KG1 (cell line): ENCODE data around the gene ATG9B.
"Not testable (repeated sequence)": the region's sequence is repeated elsewhere in the genome, so short reads cannot be mapped to it uniquely, and the experiment has no call there.

Experiments used
- DNase-seq: peaks from one replicate; lab custom pipeline; 2025; lab: John Stamatoyannopoulos, UW

ATG9B gene

GRCh38 chr7:151057989-151058780 lies 33.9 kb upstream of the ATG9B start:
- DNase-seq = peak; percentile 75

GRCh38 chr7:151057506-151057988 lies 33.3 kb upstream of the ATG9B start, which contains the start of gene CDK5:
CDK5 (minus strand) TSS chr7:151057897; CDS start chr7:151057848, 49 bp downstream.
- no peak for DNase-seq

GRCh38 chr7:151056666-151057505 lies 32.6 kb upstream of the ATG9B start:
- DNase-seq = no peak

GRCh38 chr7:151056283-151056665 lies 32.0 kb upstream of the ATG9B start:
- DNase-seq = no peak

GRCh38 chr7:151053751-151054150 lies 29.5 kb upstream of the ATG9B start:
- no peak for DNase-seq

- no peak for DNase-seq
Measured at GRCh38 chr7:151053096-151053495, 28.8 kb upstream of the ATG9B start.

GRCh38 chr7:151051108-151051507 lies 26.8 kb upstream of the ATG9B start:
- no peak for DNase-seq

GRCh38 chr7:151048911-151049463 lies 24.7 kb upstream of the ATG9B start:
- no peak for DNase-seq

- no peak for DNase-seq
Measured at GRCh38 chr7:151047976-151048815, 23.9 kb upstream of the ATG9B start, which contains the start of gene ASIC3. ASIC3 (plus strand) TSS chr7:151048531; CDS start chr7:151048886, 355 bp downstream.

- no peak for DNase-seq
Measured at GRCh38 chr7:151046603-151047573, 22.6 kb upstream of the ATG9B start.

- DNase-seq = no peak
Measured at GRCh38 chr7:151045967-151046366, 21.7 kb upstream of the ATG9B start.

- no peak for DNase-seq
Measured at GRCh38 chr7:151045262-151045661, 21.0 kb upstream of the ATG9B start.

GRCh38 chr7:151043959-151044358 lies 19.7 kb upstream of the ATG9B start:
- DNase-seq = no peak

GRCh38 chr7:151043449-151043848 lies 19.2 kb upstream of the ATG9B start:
- DNase-seq = not testable (repeated sequence)

GRCh38 chr7:151040616-151041375 lies 16.5 kb upstream of the ATG9B start:
- no peak for DNase-seq

- no peak for DNase-seq
Measured at GRCh38 chr7:151039850-151040548, 15.7 kb upstream of the ATG9B start.

GRCh38 chr7:151038951-151039849 lies 14.9 kb upstream of the ATG9B start:
- DNase-seq = peak; percentile 27

- no peak for DNase-seq
Measured at GRCh38 chr7:151035902-151036301, 11.6 kb upstream of the ATG9B start.
